ENCODE measurements around the gene SRP9.

GRCh38 chr1:225750875-225751824 is 26.5 kb upstream of the SRP9 start:
- no peak for TF ChIP-seq CTCF (IDR thresholded peaks at IDR 0.05)
- no peak for TF ChIP-seq POLR2AphosphoS5 (IDR thresholded peaks at IDR 0.05; ENCODE audit: insufficient read depth in 1 of 2, low read depth in 1 of 2)
